Dendritic cell treated with granulocyte-macrophage colony-stimulating factor and Interleukin-4, amounts not matched to agents 40 ng/mL and 50 ng/mL, for 4 days (primary cell): Measurements from ENCODE around the gene SPECC1.
A peak's percentile ranks its signal among the peaks of the same experiment; 100 is the strongest.
"Not testable (repeated sequence)": the region's sequence is repeated elsewhere in the genome, so short reads cannot be mapped to it uniquely, and the experiment has no call there.

Source experiments
- H3K27ac Mint-ChIP-seq: one replicate; pipeline ENCODE4 v1.8.0; 2022; ENCODE audit warnings: mild to moderate bottlenecking, mixed read lengths
- H3K27me3 Mint-ChIP-seq: one replicate; pipeline ENCODE4 v1.8.0; 2022; ENCODE audit warnings: mild to moderate bottlenecking, mixed read lengths
- H3K36me3 Mint-ChIP-seq: one replicate; pipeline ENCODE4 v1.8.0; 2022; ENCODE audit warnings: low read depth, mixed read lengths
- H3K4me1 Mint-ChIP-seq: one replicate; pipeline ENCODE4 v1.8.0; 2022; ENCODE audit warnings: low read depth, mixed read lengths
- H3K4me3 Mint-ChIP-seq: one replicate; pipeline ENCODE4 v1.8.0; 2022; ENCODE audit warnings: mild to moderate bottlenecking, moderate library complexity, mixed read lengths
- H3K9me3 Mint-ChIP-seq: one replicate; pipeline ENCODE4 v1.8.0; 2022; ENCODE audit warnings: mixed read lengths
- intact Hi-C: fragments of 100-400 bp; cut with micrococcal nuclease; formaldehyde crosslinking; loops from one replicate; pipeline ENCODE4 v1.15.0; 2022

Gene SPECC1, protein sequence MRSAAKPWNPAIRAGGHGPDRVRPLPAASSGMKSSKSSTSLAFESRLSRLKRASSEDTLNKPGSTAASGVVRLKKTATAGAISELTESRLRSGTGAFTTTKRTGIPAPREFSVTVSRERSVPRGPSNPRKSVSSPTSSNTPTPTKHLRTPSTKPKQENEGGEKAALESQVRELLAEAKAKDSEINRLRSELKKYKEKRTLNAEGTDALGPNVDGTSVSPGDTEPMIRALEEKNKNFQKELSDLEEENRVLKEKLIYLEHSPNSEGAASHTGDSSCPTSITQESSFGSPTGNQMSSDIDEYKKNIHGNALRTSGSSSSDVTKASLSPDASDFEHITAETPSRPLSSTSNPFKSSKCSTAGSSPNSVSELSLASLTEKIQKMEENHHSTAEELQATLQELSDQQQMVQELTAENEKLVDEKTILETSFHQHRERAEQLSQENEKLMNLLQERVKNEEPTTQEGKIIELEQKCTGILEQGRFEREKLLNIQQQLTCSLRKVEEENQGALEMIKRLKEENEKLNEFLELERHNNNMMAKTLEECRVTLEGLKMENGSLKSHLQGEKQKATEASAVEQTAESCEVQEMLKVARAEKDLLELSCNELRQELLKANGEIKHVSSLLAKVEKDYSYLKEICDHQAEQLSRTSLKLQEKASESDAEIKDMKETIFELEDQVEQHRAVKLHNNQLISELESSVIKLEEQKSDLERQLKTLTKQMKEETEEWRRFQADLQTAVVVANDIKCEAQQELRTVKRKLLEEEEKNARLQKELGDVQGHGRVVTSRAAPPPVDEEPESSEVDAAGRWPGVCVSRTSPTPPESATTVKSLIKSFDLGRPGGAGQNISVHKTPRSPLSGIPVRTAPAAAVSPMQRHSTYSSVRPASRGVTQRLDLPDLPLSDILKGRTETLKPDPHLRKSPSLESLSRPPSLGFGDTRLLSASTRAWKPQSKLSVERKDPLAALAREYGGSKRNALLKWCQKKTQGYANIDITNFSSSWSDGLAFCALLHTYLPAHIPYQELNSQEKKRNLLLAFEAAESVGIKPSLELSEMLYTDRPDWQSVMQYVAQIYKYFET

DNA sequence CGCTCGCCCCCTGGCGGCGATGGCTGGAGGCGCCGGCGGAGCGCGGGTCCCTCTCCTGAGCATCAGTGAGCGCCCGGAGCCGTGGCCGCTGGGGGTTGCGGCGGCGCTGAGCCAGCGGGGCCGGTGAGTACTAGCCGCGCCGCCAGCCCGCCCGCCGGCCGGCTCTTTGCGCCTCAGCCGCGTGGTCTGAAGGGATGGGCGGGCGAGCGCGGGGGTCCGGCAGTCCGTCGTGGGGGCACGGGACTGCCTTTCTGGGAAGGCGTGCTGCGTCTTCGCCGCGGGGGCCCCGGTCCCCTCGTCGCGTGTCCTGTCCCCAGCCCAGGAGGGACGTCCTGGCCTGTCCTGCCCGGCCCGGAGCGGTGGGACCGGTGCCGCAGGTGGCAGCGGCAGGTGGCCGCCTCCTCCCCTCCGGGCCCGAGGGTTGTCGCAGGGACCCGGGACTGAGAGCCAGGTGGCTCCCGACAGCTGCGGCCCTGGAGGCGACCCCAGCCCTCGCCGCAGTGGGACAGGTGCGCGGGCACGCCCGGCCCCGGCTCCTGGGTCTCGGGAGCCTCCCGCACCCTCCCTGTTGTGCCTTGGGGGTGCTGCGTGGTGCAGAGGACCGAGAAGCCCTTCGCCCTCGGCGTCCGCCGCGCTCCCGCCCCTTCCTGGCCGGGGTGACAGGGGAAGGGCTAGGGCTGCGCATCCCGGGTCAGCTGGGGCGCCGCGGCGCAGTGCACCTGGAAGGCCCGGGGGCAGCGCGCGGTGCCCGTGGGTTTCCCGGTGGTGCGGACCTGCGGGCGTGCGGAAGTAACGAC lies at the start of gene SPECC1:
TSS of gene SPECC1 (plus strand) at position 58 of the 797 bp plus-strand sequence. CDS start 87,293 bp downstream, outside the sequence.
- intact Hi-C loops, result loop anchor here (5.0 kb wide), 1 partner anchor 108 kb away; no protein-coding TSS in a partner anchor
- Mint-ChIP-seq H3K27ac (peak within 1 kb of the TSS; percentile 61), H3K4me1 (peaks cover 20% of the 10 kb centered on the region), H3K27me3 (peaks cover 41% of the 10 kb centered on the region), H3K4me3 (peak within 1 kb of the TSS; percentile 92), H3K36me3 (no peaks in the 10 kb centered on the region), H3K9me3 (no peaks in the 10 kb centered on the region)

- Mint-ChIP-seq H3K4me1 (peaks cover 17% of the 10 kb centered on the region), H3K36me3 (peaks cover 85% of the 10 kb centered on the region)
- intact Hi-C loops, H3K4me3 Mint-ChIP-seq, H3K27me3 Mint-ChIP-seq, H3K9me3 Mint-ChIP-seq, H3K27ac Mint-ChIP-seq: not testable (repeated sequence)
Observed at GRCh38 chr17:19962954-19963353, 46.2 kb upstream of the SPECC1 start.

- Mint-ChIP-seq H3K36me3 (peaks cover 75% of the 10 kb centered on the region), H3K27ac (peak overlapping the region; percentile 48), H3K27me3 (no peaks in the 10 kb centered on the region), H3K4me3 (no peak overlapping the region), H3K9me3 (no peaks in the 10 kb centered on the region), H3K4me1 (peaks cover 56% of the 10 kb centered on the region)
- intact Hi-C loops, result no loop called here
Observed at GRCh38 chr17:19973156-19973555, 36.0 kb upstream of the SPECC1 start.

DNA sequence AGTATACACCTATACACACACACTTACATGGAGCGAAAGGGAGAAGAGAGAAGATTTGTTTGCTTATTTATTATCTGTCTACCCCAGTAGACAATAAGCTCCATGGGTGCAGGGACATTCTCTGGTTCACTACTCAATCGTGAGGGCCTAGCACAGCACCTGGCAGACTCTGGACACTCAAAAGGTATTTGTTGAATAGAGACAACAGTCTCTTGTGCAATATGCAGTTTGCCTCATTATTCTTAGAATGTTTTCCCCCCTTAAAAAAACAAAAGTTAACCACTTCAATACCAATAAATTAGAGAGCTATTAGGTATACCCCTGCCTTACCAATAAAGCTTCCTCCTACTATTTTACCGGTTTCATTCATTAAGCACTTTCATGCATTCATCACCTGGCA lies 33.6 kb upstream of the SPECC1 start:
- no peaks in the 10 kb centered on the region for H3K27me3 Mint-ChIP-seq
- H3K9me3 Mint-ChIP-seq, result no peaks in the 10 kb centered on the region
- peak overlapping the region; percentile 6 for H3K27ac Mint-ChIP-seq
- H3K36me3 Mint-ChIP-seq, result peaks cover 51% of the 10 kb centered on the region
- H3K4me1 Mint-ChIP-seq, result peaks cover 72% of the 10 kb centered on the region
- H3K4me3 Mint-ChIP-seq, result peak overlapping the region; percentile 61
- intact Hi-C loops, result no loop called here

DNA sequence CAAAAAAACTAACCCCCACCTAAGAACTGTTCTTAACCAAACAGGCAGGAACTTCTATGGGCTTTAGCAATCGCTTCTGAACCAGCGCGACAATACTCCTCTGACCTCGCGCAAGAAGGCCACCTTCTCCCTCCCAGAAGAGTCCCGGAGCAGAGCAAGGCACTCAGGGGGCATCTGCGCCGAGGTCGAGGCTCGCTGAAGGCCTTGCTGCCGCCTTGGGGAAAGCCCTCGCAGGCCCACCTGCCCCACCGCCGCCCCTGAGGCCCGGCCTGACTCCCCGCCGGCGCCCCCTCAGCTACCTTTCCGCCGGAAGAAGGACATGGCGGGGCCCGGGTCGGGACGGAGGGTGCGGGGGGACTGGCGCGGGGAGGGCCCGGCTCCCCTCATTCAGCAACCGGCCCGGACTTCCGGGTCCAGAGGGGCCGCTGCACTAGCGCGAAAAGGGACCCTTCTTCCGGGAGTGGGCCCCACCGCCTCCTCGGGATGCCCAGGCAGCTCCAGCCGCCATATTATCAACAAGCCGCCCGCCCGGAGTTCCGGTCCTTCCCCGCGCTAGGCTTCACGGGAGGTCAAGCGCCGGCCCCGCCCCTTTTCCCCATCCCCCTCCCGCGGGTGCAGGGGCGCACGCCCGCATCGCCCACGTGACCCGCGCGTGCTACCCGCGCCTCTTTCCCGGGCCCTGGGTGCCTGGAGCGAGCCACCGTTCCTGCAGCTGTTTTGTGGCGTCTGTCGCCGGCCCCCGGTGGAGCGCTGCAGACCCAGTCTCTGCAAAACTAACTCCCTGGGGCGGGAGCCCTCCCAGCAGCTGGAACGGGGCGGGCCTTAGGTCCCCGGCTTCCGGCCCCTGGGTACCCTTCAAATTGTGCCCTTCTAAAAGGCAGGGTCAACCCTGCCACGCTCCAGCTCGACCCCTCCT lies 31.6 kb upstream of the SPECC1 start, which contains the start of gene AKAP10:
TSS of gene AKAP10 (minus strand) at position 536 of the 916 bp plus-strand sequence. CDS start at position 387, 149 bp downstream.
- Mint-ChIP-seq H3K4me1 (peaks cover 69% of the 10 kb centered on the region), H3K4me3 (peak within 1 kb of the TSS; percentile 84), H3K9me3 (no peaks in the 10 kb centered on the region), H3K27me3 (no peaks in the 10 kb centered on the region), H3K27ac (peak within 1 kb of the TSS; percentile 97), H3K36me3 (peaks cover 34% of the 10 kb centered on the region)
- intact Hi-C loops, result no loop called here

DNA sequence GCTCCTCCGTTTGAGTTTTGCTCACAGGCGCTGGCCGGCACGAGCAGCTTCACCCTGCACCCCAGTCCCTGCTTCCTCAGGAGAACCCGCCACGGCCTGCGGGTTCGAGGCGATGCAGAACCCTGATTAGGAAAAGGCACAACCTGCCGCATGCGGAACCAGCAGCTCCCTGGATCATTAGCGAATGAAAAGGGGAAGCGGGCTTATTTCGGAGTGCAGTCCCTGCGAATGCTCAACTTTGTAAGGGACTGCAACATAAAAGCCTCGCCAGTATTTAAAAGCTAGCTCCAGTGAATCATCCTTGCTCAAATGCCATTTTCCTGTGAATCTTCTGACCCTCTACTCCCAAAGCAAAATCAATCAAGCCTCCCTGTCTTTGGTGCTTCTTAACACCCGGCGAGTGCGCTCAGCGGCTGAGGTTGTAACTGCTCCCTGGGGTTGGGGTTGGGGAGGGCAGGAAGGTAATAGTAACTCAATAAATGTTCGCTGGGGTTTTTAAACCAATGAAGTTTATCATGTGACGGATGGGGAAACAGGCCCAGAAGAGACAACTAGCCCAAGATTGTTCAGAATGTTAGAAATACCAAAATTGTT lies 30.9 kb upstream of the SPECC1 start:
- H3K27ac Mint-ChIP-seq, result peak overlapping the region; percentile 97
- no peaks in the 10 kb centered on the region for H3K27me3 Mint-ChIP-seq
- intact Hi-C loops, result no loop called here
- H3K9me3 Mint-ChIP-seq, result no peaks in the 10 kb centered on the region
- peak overlapping the region; percentile 84 for H3K4me3 Mint-ChIP-seq
- peaks cover 29% of the 10 kb centered on the region for H3K36me3 Mint-ChIP-seq
- H3K4me1 Mint-ChIP-seq, result peaks cover 61% of the 10 kb centered on the region

DNA sequence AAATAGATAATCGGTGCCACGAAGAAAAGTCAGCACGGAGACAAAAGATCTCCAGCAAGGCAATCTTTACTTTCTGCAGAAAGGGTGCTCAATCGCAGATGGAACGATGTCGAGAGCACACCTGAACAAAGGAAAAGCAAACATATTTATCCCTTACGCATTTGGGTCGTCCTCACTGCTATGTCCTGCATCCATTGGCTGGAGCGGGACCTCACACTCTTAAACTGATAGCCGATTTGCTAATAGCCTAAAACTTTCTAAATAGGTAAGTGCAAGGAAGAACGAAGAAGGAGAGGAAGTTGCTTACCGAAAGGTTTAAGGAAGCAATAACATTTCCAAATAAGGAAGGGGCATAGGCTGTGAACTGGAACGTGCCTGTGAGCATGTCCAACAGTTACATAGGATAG lies 30.4 kb upstream of the SPECC1 start:
- intact Hi-C loops, result no loop called here
- Mint-ChIP-seq H3K4me1 (peaks cover 56% of the 10 kb centered on the region), H3K36me3 (peaks cover 24% of the 10 kb centered on the region), H3K27ac (peak overlapping the region; percentile 97), H3K27me3 (no peaks in the 10 kb centered on the region), H3K9me3 (no peaks in the 10 kb centered on the region), H3K4me3 (peak overlapping the region; percentile 84)

- H3K27me3 Mint-ChIP-seq, result no peaks in the 10 kb centered on the region
- H3K4me3 Mint-ChIP-seq, result peak overlapping the region; percentile 60
- peaks cover 10% of the 10 kb centered on the region for H3K36me3 Mint-ChIP-seq
- H3K9me3 Mint-ChIP-seq, result no peaks in the 10 kb centered on the region
- H3K27ac Mint-ChIP-seq, result peak overlapping the region; percentile 97
- intact Hi-C loops, result no loop called here
- H3K4me1 Mint-ChIP-seq, result peaks cover 46% of the 10 kb centered on the region
Observed at GRCh38 chr17:19979917-19980770, 29.0 kb upstream of the SPECC1 start.

DNA sequence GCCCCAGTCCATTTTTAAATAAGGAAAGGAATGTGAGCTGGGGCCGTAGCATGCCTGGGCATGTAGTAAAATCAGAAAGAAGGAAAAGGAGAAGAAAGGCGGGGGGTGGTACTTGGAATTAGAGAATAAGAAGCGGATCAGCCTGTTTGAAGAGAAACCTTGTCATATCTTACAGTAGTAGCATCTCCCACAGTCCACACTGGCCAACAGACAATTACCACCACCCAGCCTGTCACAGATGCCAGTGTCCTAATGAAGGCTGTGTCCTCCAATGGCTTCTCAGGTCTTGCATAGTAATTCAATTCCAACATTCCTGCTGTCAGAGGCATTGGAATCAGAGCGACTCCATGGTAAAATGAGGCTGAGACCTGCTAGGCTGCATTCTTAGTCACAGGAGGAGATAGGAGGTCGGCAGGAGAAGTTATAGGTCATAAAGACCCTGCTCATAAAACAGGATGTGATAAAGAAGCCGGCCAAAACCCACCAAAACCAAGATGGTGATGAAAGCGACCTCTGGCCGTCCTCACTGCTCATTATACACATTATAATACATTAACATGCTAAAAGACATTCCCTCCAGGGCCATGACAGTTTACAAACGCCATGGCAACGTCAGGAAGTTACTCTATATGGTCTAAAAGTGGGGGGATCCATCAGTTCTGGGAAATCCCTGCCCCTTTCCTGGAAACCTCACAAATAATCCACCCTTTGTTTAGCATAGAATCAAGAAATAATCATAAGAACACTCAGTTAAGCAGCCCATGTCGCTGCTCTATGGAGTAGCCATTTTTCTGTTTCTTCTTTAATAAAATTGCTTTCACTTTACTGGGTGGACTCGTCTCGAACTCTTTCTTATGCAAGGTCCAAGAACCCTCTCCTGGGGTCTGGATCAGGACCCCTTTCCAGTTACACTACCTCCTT lies 22.0 kb upstream of the SPECC1 start:
- peaks cover 9% of the 10 kb centered on the region for H3K27me3 Mint-ChIP-seq
- H3K4me1 Mint-ChIP-seq, result peaks cover 17% of the 10 kb centered on the region
- H3K27ac Mint-ChIP-seq, result no peak overlapping the region
- no peaks in the 10 kb centered on the region for H3K9me3 Mint-ChIP-seq
- no peaks in the 10 kb centered on the region for H3K36me3 Mint-ChIP-seq
- intact Hi-C loops, result no loop called here
- H3K4me3 Mint-ChIP-seq, result no peak overlapping the region

GRCh38 chr17:19987897-19988296 lies 21.3 kb upstream of the SPECC1 start:
- H3K27ac Mint-ChIP-seq, result no peak overlapping the region
- peaks cover 10% of the 10 kb centered on the region for H3K27me3 Mint-ChIP-seq
- H3K9me3 Mint-ChIP-seq, result no peaks in the 10 kb centered on the region

More at GRCh38 chr17:19987897-19988296, 21.3 kb upstream of the SPECC1 start:
- Mint-ChIP-seq H3K4me1 (peaks cover 18% of the 10 kb centered on the region), H3K4me3 (no peak overlapping the region), H3K36me3 (no peaks in the 10 kb centered on the region)
- intact Hi-C loops, result no loop called here
